HCT116 (cell line): ENCODE results near the gene DCAF4. TPM values are rescaled to one million over a fixed set of nuclear protein-coding genes. Genes with fewer than 3 reads are reported as not detected.

Experiments used
- ATAC-seq: fragments of 200-7000 bp; cut with Tn5 transposase; 2 replicates; pipeline ENCODE4 v1.9.1; 2020; ENCODE audit warnings: mild to moderate bottlenecking, moderate library complexity
- BruUV-seq: library from RNA; stranded (reverse); fragments of 400-500 nt; replicated peaks from 2 replicates; lab custom pipeline; 2021; lab: Mats Ljungman, UMichigan
- CTCF ChIA-PET: fragments of 300-600 bp; sonication (Branson Sonifier 250); formaldehyde crosslinking; loops from one replicate; lab custom pipeline; 2021; ENCODE audit warnings: antibody characterized with exemption; lab: Charles Lee
- POLR2A ChIA-PET: fragments of 300-600, 350-600 bp; sonication (Branson Sonifier 250); formaldehyde crosslinking; loops from one replicate; lab custom pipeline; 2021; ENCODE audit warnings: antibody characterized with exemption; lab: Charles Lee
- RAD21 ChIA-PET, 2 experiments: fragments of 300-600 bp; sonication (Branson Sonifier 250); formaldehyde crosslinking; loops; one replicate each; lab custom pipeline; 2023; ENCODE audit warnings: low total read pairs in 2 of 2; ENCODE audit not compliant: uncharacterized antibody in 2 of 2, unreplicated experiment in 2 of 2, low non-redundant PET in 1 of 2; lab: Charles Lee
- DNase-seq: peaks from one replicate; pipeline ENCODE4 v3.0.0-alpha.2; 2010; ENCODE audit warnings: low read depth, low spot score
- H2AFZ ChIP-seq: fragments of 200-600 bp; shearing (Covaris generic), sonication (generic); 2 replicates; pipeline ENCODE4 v1.6.1; 2017; ENCODE audit warnings: low read depth, mixed run types, mixed read lengths, antibody characterized with exemption, low read length; ENCODE audit not compliant: poor library complexity, severe bottlenecking
- H3K27ac ChIP-seq: 2 replicates; pipeline ENCODE4 v1.5.1; 2012; ENCODE audit warnings: low read depth, low read length
- H3K27me3 ChIP-seq: fragments of 200-600 bp; sonication (generic); 2 replicates; pipeline ENCODE4 v1.6.1; 2016; ENCODE audit warnings: mixed run types, low read length, mixed read lengths; ENCODE audit not compliant: insufficient read depth
- H3K36me3 ChIP-seq, 2 experiments: fragments of 200-500 bp in 1 of 2; fragments of 200-600 bp in 1 of 2; sonication (Bioruptor generic) in 1 of 2; sonication (generic) in 1 of 2; 2 replicates each; pipeline versions ENCODE4 v1.5.1 to v1.6.1; 2014 to 2016; ENCODE audit warnings: low read length in 2 of 2, inconsistent platforms in 1 of 2, mixed read lengths in 1 of 2, mixed run types in 1 of 2; ENCODE audit not compliant: insufficient read depth in 2 of 2, control insufficient read depth in 1 of 2
- H3K4me1 ChIP-seq, 2 experiments: fragments of 200-600 bp in 1 of 2; sonication (generic) in 1 of 2; 2 replicates each; pipeline versions ENCODE4 v1.5.1 to v1.6.1; 2012 to 2017; ENCODE audit warnings: low read length in 2 of 2, inconsistent platforms in 1 of 2, mild to moderate bottlenecking in 1 of 2, mixed read lengths in 1 of 2, mixed run types in 1 of 2, moderate library complexity in 1 of 2; ENCODE audit not compliant: insufficient read depth in 2 of 2, control insufficient read depth in 1 of 2
- H3K4me2 ChIP-seq: fragments of 200-600 bp; sonication (generic); 2 replicates; pipeline ENCODE4 v1.6.1; 2017; ENCODE audit warnings: mixed run types, low read length, mixed read lengths
- H3K4me3 ChIP-seq, 2 experiments: fragments of 200-600 bp in 1 of 2; sonication (generic) in 1 of 2; replicated peaks in 1 of 2; 2 replicates each; pipeline ENCODE4 v1.5.1; 2011 to 2016; ENCODE audit warnings: low read length in 2 of 2, control low read depth in 1 of 2, low read depth in 1 of 2, mild to moderate bottlenecking in 1 of 2, mixed read lengths in 1 of 2, mixed run types in 1 of 2
- H3K79me2 ChIP-seq: fragments of 200-600 bp; sonication (generic); 2 replicates; pipeline ENCODE4 v1.6.1; 2017; ENCODE audit warnings: mild to moderate bottlenecking, mixed run types, low read length, moderate library complexity, mixed read lengths; ENCODE audit not compliant: insufficient read depth
- H3K9ac ChIP-seq: fragments of 200-600 bp; sonication (generic); 2 replicates; pipeline ENCODE4 v1.6.1; 2016; ENCODE audit warnings: low read length, mixed read lengths
- H3K9me2 ChIP-seq: fragments of 200-600 bp; sonication (generic), shearing (Covaris generic); 2 replicates; pipeline ENCODE4 v1.6.1; 2017; ENCODE audit warnings: mixed run types, mild to moderate bottlenecking, moderate library complexity; ENCODE audit not compliant: insufficient read depth
- H3K9me3 ChIP-seq, 2 experiments: fragments of 200-500 bp in 1 of 2; fragments of 200-600 bp in 1 of 2; sonication (Bioruptor generic) in 1 of 2; sonication (generic) in 1 of 2; 2 replicates each; pipeline ENCODE4 v1.6.1; 2014 to 2017; ENCODE audit warnings: low read length in 2 of 2, mixed read lengths in 2 of 2, inconsistent platforms in 1 of 2, low read depth in 1 of 2, mild to moderate bottlenecking in 1 of 2, mixed run types in 1 of 2, moderate library complexity in 1 of 2; ENCODE audit not compliant: control insufficient read depth in 1 of 2, insufficient read depth in 1 of 2
- H4K20me1 ChIP-seq: fragments of 200-600 bp; sonication (generic), shearing (Covaris generic); 2 replicates; pipeline ENCODE4 v1.6.1; 2017; ENCODE audit warnings: mixed run types, mild to moderate bottlenecking, moderate library complexity; ENCODE audit not compliant: insufficient read depth
- CEBPB ChIP-seq: IDR thresholded peaks from 2 replicates; pipeline ENCODE4 v1.6.1; 2012; ENCODE audit warnings: low read depth
- ELF1 ChIP-seq: IDR thresholded peaks from 2 replicates; pipeline ENCODE4 v1.6.1; 2012; ENCODE audit warnings: low read depth, borderline replicate concordance
- EZH2 ChIP-seq: fragments of 200-600 bp; sonication (generic); IDR thresholded peaks from 2 replicates; pipeline ENCODE4 v1.6.1; 2017; ENCODE audit warnings: antibody characterized with exemption, mixed run types
- FOSL1 ChIP-seq: IDR thresholded peaks from 2 replicates; pipeline ENCODE4 v1.6.1; 2012; ENCODE audit warnings: low read depth
- JUND ChIP-seq: IDR thresholded peaks from 2 replicates; pipeline ENCODE4 v1.6.1; 2012
- POLR2A ChIP-seq: IDR thresholded peaks from 2 replicates; pipeline ENCODE4 v1.7.0; 2011; ENCODE audit warnings: borderline replicate concordance; ENCODE audit not compliant: insufficient read depth, insufficient read length; ENCODE audit errors: extremely low read depth
- POLR2AphosphoS5 ChIP-seq: IDR thresholded peaks from 2 replicates; pipeline ENCODE4 v1.6.1; 2011; ENCODE audit warnings: mild to moderate bottlenecking, low read depth, low read length, moderate library complexity
- SIN3A ChIP-seq: IDR thresholded peaks from 2 replicates; pipeline ENCODE4 v1.6.1; 2012; ENCODE audit warnings: low read depth
- TCF7L2 ChIP-seq: IDR thresholded peaks from 2 replicates; pipeline ENCODE4 v1.7.0; 2011; ENCODE audit warnings: borderline replicate concordance, inconsistent platforms; ENCODE audit not compliant: insufficient read depth, insufficient read length; ENCODE audit errors: extremely low read depth
- ZNF274 ChIP-seq: fragments of 200-500 bp; sonication (Bioruptor generic); IDR thresholded peaks from 2 replicates; pipeline ENCODE4 v1.6.1; 2014; ENCODE audit warnings: mild to moderate bottlenecking, low read depth, low read length, inconsistent platforms
- intact Hi-C: fragments of 100-400 bp; cut with micrococcal nuclease; formaldehyde crosslinking; loops from 2 replicates; pipeline ENCODE4 v1.10.0; 2022
- total RNA-seq: library from RNA; stranded (reverse); gene quantifications from one replicate; pipeline ENCODE4 v1.2.1, GENCODE V29; 2021; ENCODE audit not compliant: unreplicated experiment

Gene DCAF4
- total RNA-seq, 1 experiment from 2014 or later = 19.3 TPM

GRCh38 chr14:72882463-72882862 lies 43.8 kb upstream of the DCAF4 start:
- no peak overlapping the region for H3K27ac ChIP-seq
- no peak overlapping the region for H3K4me2 ChIP-seq
- no peak overlapping the region for H3K4me3 ChIP-seq
- peaks cover 6% of the 10 kb centered on the region; the same call in 1 of the 2 replicates for H3K27me3 ChIP-seq
- no peaks in the 10 kb centered on the region for H4K20me1 ChIP-seq
- TF ChIP-seq SIN3A (no peak), ZNF274 (no peak), POLR2AphosphoS5 (no peak), POLR2A (no peak), JUND (no peak), CEBPB (no peak), FOSL1 (no peak), TCF7L2 (no peak)
- H3K36me3 ChIP-seq = no peaks in the 10 kb centered on the region
- H3K9me2 ChIP-seq = no peaks in the 10 kb centered on the region
- no peak overlapping the region for H2AFZ ChIP-seq
- ChIA-PET POLR2A (no interaction called here), CTCF (no interaction called here), RAD21 (no interaction called here)
- no peak for ATAC-seq
- intact Hi-C loops = no loop called here
- no peaks in the 10 kb centered on the region for H3K9me3 ChIP-seq
- no peak overlapping the region for H3K9ac ChIP-seq
- BruUV-seq = no TSS peak
- H3K4me1 ChIP-seq = no peaks in the 10 kb centered on the region
- DNase-seq = no peak
- H3K79me2 ChIP-seq = no peaks in the 10 kb centered on the region

GRCh38 chr14:72883109-72883508 lies 43.2 kb upstream of the DCAF4 start:
- H3K9me3 ChIP-seq = no peaks in the 10 kb centered on the region
- no peaks in the 10 kb centered on the region for H3K9me2 ChIP-seq
- RAD21 ChIA-PET = no interaction called here
- no peak overlapping the region for H2AFZ ChIP-seq
- no peak for TF ChIP-seq POLR2A
- no peak for TF ChIP-seq EZH2
- no peak for TF ChIP-seq ELF1
- TF ChIP-seq, all 23 proteins: peak for 0
- Histone ChIP-seq H3K27ac (no peak overlapping the region), H3K79me2 (no peaks in the 10 kb centered on the region), H4K20me1 (no peaks in the 10 kb centered on the region), H3K4me2 (no peak overlapping the region), H3K27me3 (peaks cover 9% of the 10 kb centered on the region; the same call in 1 of the 2 replicates), H3K4me3 (no peak overlapping the region), H3K9ac (no peak overlapping the region), H3K36me3 (no peaks in the 10 kb centered on the region), H3K4me1 (no peaks in the 10 kb centered on the region)
- intact Hi-C loops = no loop called here
- DNase-seq = no peak
- no peak for ATAC-seq
- ChIA-PET CTCF (no interaction called here), POLR2A (no interaction called here)
- no TSS peak for BruUV-seq
